ENCODE data around the gene ERO1B.

- no peak for TF ChIP-seq CTCF (IDR thresholded peaks at IDR 0.05)
- no peak for TF ChIP-seq POLR2A (IDR thresholded peaks at IDR 0.05)
Measured at GRCh38 chr1:236235116-236235515, 46.6 kb downstream of the ERO1B start.

All from lower leg skin (tissue), 3 donors.